ENCODE results near the gene ZBTB5.
"Not testable (repeated sequence)": the region's sequence is repeated elsewhere in the genome, so short reads cannot be mapped to it uniquely, and the experiment has no call there.

The ZBTB5 gene

GRCh38 chr9:37465249-37466036 is at the start of gene ZBTB5:
Gene ZBTB5 (minus strand): TSS chr9:37465450. CDS start chr9:37442551, 22,899 bp downstream.
- peak; percentile 98 for DNase-seq

GRCh38 chr9:37514999-37515398 is 49.7 kb upstream of the ZBTB5 start:
- no peak for DNase-seq

- not testable (repeated sequence) for DNase-seq
These were observed 49.2 kb upstream of the ZBTB5 start for GRCh38 chr9:37514415-37514814.

GRCh38 chr9:37512437-37512836 is 47.2 kb upstream of the ZBTB5 start:
- DNase-seq: no peak

GRCh38 chr9:37511016-37512010 is 46.1 kb upstream of the ZBTB5 start:
- DNase-seq: peak; percentile 37

GRCh38 chr9:37510053-37510452 is 44.8 kb upstream of the ZBTB5 start:
- not testable (repeated sequence) for DNase-seq

- DNase-seq: no peak
These were observed 44.3 kb upstream of the ZBTB5 start for GRCh38 chr9:37509536-37509935.

- DNase-seq: no peak
These were observed 43.6 kb upstream of the ZBTB5 start for GRCh38 chr9:37508834-37509206.

- DNase-seq: no peak
These were observed 43.0 kb upstream of the ZBTB5 start for GRCh38 chr9:37508135-37508833.

- DNase-seq: no peak
These were observed 42.4 kb upstream of the ZBTB5 start for GRCh38 chr9:37507566-37508134.

GRCh38 chr9:37504605-37505004 is 39.4 kb upstream of the ZBTB5 start:
- no peak for DNase-seq

- no peak for DNase-seq
These were observed 38.5 kb upstream of the ZBTB5 start for GRCh38 chr9:37503736-37504135.

- DNase-seq: no peak
These were observed 36.8 kb upstream of the ZBTB5 start for GRCh38 chr9:37501957-37502596.

GRCh38 chr9:37499297-37499696 is 34.0 kb upstream of the ZBTB5 start:
- no peak for DNase-seq

- no peak for DNase-seq
These were observed 33.2 kb upstream of the ZBTB5 start for GRCh38 chr9:37498457-37498856.

GRCh38 chr9:37497320-37497719 is 32.1 kb upstream of the ZBTB5 start:
- DNase-seq: no peak

- DNase-seq: no peak
These were observed 30.8 kb upstream of the ZBTB5 start for GRCh38 chr9:37496020-37496419.

- DNase-seq: no peak
These were observed 30.3 kb upstream of the ZBTB5 start for GRCh38 chr9:37495571-37495970.

GRCh38 chr9:37491939-37492338 is 26.7 kb upstream of the ZBTB5 start:
- no peak for DNase-seq

GRCh38 chr9:37486616-37487548 is 21.6 kb upstream of the ZBTB5 start:
- no peak for DNase-seq

- no peak for DNase-seq
These were observed 21.0 kb upstream of the ZBTB5 start for GRCh38 chr9:37486256-37486615.
